HG03060 (cell line): ENCODE data around the gene ALX3.
"Not testable (repeated sequence)": the region's sequence is repeated elsewhere in the genome, so short reads cannot be mapped to it uniquely, and the experiment has no call there.

Experiments used
- ATAC-seq: cut with Tn5 transposase; IDR thresholded peaks from one replicate; pipeline ENCODE4 v1.9.1; 2021; ENCODE audit warnings: low read depth, moderate number of reproducible peaks; ENCODE audit not compliant: unreplicated experiment

ALX3 gene

DNA sequence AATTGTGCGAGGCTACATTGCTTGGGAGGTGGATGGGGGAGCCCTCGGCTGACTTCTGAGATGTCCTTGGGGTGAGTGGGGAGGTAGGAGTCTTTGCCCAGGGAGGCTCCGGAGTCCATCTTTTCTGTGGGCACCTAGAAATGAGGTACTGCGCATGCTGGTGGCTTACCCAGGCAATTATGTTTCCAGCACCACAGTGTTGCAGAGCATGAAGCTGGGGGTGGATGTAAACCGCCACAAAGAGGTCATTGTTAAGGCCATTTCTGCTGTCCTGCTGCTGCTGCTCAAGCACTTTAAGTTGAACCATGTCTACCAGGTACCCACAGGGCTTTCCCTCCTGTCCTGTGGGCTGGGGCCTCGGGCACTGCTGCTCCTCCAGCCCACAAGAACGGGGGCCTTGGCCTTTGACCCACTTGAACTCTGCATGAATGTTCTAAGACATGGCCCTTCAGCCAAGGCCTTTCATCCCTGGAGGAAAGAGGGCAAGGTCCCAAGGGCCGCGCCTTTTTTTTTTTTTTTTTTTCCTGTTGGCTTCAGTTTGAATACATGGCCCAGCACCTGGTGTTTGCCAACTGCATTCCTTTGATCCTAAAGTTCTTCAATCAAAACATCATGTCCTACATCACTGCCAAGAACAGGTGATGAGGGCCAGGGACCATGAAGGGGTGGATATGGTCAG, 21.4 kb downstream of the ALX3 start:
- ATAC-seq = no peak

DNA sequence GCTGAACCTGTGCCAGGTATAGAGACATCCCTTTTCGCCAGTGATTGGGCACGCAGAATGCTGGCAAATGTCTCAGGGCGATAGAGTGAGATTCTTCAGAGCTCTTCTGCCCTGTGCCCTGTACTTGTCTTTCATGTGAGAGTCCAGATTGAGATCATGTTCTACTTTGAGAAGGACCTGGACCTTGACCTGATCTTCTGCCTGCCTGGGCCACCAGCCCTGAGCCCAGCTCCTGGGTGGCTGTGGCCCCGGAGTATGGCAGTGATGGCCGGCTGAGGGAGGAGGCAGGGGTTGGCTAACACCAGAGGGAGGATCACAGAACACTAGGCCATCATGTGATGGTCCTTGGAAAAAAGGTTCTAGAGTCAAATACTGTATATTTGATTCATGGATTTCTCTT, 22.2 kb downstream of the ALX3 start:
- no peak for ATAC-seq

DNA sequence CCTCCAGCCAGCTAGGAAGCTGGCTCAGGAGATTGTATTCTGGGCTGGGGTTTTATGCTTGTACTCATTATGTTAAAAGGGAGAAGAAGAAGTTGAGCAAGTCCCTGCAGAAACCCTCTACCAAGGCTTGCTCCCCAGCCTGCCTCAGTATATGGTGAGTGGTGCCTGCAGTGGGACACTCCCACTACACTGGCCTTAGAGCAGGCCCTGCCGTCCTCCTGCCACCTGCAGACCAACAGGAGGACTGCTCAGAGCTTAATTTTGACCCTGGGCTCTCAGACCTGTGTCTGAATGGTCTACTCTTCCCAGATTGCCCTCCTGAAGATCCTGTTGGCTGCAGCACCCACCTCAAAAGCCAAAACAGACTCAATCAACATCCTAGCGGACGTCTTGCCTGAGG, 23.0 kb downstream of the ALX3 start:
- ATAC-seq = no peak

DNA sequence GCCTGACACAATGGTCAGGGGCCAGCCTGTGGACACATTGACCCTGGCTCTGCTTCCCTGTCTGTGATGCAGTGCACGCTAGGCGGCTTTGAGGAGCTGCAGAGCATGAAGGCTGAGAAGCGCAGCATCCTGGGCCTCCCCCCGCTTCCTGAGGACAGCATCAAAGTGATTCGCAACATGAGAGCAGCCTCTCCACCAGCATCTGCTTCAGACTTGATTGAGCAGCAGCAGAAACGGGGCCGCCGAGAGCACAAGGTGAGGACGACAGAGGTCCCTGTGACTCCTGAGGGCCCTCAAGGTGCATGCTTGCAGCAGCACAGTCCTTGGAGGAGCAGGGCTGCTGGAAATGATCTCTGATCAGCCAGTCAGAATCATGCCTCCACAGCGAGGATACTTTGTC, 27.5 kb downstream of the ALX3 start:
- no peak for ATAC-seq

DNA sequence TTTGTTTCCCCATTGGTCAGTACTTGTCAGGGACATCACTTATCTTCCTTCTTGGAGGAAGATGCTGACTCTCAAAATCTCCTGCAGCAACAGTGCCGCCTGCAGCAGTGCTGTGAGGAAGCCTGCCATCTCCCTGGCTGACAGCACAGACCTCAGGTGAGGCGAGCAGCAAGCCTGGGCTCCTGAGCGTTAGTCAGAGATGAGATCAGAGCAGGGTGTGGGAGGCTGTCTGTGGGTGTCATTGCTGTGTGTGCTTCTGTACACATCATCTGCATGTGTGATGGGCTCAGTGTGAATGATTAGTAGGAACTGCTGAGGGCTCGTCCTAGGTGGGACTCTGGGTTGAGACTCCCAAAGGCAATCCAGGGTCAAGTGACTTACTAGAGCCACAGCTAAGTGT, 29.9 kb downstream of the ALX3 start:
- no peak for ATAC-seq

DNA sequence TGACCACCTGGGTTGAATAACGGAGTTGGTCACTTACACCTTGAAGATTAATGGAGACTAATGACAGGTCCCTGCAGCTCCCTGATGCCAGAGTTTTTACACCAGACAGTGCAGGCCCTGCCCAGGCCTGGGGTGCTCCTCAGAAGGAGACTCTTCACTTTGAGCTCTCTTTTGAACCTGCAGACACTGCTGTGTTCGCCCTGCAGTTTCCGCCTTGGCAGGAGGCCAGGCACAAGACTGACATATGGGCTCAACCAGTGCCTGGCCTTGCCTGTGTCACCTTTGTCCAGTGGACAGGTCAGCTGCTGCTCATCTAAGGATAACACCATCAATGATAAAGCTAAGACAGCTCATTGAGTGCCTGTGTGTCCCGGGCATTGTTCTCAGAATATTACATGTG, 30.8 kb downstream of the ALX3 start:
- ATAC-seq = no peak

DNA sequence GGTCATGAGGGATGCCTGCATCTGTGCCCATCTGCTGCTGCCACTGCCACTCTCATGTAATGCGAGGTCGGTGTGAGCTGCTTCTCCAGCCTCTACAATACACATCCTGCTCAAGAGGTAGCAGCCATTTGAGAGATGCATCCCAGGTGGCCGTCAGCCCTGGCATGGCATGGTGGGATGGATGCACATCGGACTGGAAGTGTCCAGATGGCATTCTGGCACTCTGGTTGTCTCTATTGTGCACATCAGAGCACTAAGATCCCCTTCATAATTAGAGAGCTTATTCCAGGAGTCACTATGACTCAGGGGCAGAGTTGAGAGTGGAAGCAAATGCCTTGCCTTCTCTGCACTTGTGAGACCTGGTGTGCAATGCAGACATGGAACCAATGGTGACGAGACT, 32.2 kb downstream of the ALX3 start:
- no peak for ATAC-seq

DNA sequence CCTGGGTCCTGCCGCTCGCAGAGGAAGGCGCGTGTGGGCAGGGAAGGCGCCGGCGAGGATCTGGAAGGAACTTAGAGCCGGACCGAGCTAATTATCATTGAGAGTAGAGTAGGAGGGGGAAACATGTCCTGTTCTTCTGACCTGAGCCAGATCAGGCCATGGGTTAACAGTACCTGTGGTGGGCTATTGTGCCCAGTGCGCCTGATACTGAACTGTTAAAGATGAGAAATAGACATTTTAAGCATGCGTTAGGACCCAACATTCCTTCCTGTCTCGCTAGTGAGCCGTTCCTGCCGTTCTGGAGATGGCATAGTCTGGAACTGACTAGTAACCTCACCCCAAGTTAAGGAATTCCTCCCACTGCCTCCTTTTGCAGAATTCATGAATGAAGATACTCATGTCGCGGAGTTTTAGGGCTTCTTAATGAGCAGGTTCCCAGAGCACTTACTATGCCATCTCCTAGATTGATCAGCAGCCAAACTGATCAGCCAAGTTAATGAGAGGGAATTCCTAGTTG, 35.2 kb downstream of the ALX3 start:
- ATAC-seq = no peak

DNA sequence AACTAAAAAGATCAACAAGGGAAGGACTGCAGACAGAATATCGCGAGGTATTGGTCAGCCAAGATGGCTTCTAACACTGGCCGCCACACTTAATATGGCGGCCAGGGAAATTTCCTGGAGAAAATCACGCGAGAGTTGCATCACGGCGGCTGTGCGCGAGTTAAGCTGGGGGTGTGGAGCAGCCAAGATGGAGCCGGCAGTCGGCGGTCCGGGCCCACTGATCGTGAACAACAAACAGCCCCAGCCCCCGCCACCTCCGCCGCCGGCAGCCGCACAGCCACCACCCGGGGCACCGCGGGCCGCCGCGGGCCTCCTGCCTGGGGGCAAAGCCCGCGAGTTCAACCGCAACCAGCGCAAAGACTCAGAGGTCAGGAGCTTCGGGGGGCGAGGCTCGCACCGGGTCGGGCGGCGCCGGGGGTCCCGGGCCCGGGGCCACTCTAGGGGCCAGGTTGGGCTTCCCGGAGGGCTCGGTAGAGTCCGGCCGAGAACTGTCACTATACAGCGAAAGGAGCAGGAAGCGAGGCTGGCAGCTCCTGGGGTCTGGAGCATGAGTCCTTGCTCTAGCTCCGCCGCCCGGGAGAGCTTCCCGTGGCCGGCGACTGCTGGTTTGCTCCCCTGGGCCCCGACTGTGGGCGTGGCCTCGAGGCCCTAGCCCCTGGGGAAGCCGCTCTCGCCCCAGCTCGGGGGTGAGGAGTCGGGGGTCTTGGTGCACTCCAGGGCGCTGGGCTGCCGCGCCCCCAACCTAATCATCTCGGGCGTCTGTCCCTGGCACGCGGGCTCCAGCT, 35.8 kb downstream of the ALX3 start, which contains the start of gene STRIP1:
Gene STRIP1, plus strand, starts transcription at position 174 of the 785 bp plus-strand sequence. Its CDS starts 14 bp downstream, at position 188.
- peak; percentile 82 for ATAC-seq

DNA sequence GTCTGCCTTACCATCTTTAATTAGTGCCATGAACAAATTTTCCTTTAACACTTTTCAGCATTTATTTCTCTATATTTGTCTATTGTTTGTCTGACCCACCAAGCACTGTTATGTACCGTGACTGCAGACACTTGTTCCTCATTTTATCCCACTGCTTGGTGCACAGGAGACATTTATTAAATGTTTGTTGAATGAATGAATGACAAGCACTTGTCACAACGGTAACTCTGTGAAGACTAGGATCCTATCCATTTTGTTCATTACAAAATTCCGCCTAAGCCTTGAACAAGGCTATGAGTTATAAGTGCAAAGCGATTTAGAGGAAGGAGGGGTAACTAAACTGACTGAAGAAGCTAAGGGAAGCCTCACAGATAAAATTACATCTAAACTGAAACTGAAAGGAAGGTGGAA, 36.4 kb downstream of the ALX3 start:
- ATAC-seq = no peak

DNA sequence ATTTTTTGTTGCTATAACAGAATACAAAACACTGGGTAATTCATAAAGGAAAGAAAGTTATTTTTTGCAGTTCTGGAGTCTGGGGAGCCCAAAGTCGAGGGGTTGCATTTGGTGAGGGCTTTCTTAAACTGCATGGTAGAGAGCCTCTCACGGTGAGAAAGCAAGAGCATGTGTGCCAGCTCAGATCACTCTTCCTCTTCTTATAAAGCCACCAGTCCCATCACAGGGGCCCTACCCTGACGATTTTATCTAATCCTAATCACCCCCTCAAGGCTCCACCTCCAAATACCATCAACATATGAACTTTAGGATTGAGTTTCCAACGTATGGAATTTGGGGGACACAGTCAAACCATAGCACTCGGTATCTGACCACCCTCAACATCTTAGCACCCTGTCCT, 37.1 kb downstream of the ALX3 start:
- ATAC-seq = no peak

DNA sequence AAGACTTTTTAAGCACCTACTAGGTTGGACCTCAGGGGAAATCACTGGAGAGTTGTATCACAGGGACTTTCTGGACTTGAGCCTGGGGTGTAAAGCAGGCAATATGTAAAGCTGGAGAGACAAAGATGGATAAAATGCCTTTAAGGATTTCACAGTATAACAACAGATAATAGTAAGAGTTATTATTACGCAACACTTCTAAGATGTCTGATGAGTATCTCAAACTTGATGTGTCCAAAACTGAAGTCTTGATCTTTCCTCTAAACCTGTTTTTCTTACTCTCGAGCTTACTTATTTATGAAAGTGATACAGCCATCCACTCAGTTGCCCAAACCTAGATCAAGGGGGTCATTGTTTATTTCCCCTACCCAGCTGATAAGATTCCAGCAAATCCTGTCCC, 38.1 kb downstream of the ALX3 start:
- ATAC-seq = no peak

DNA sequence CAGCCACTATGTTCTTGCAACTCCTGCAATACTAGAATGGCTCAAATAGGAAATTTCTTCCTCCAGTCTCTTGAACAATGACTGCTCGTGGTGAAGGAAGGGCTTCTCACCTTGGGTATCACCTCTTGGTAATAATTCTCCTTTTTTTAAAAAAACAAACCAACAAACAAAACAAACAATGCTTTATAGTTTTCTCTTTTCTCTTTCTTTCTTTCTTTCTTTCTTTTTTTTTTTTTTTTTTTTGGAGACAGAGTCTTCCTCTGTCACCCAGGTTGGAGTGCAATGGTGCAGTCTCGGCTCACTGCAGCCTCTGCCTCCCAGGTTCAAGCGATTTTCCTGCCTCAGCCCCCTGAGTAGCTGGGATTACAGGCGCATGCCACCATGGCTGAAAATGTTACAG, 39.8 kb downstream of the ALX3 start:
- ATAC-seq = not testable (repeated sequence)

DNA sequence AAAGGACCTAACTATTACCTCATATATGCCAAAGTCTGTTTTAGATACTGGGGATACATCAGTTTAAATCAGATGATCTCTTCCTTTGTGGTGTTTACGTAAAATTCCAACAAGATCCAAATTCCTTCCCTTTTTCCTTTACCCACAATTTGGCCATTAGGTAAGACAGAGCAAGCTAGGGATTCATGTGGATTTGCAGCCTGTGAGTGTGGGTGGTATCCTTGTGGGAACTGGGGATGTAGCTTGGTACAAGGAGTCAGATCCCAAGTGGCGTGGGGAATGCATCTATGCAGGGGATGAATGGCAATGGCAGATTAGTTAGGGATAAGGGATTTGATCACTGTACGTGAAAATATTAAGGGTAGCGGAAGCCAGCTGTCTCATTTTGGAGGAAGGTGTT, 45.9 kb downstream of the ALX3 start:
- no peak for ATAC-seq

DNA sequence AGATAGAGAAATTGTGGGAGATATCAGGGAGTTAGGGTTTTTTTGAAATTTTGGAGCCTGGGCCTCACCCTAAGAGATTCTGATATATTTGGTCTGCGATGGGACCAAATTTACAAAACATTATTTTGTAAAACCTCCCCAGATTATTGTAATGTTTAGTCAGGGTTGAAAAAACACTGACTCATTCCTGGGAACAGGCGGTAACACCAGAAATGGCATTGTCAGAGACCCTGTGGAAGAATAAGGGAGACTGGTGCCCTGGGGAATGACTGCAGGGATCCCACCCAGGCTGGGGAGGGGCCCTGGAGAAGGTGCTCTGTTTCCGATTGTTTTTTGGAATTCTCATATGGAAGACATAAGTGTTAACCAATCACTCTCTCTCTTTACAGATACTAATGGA, 49.2 kb downstream of the ALX3 start:
- no peak for ATAC-seq

DNA sequence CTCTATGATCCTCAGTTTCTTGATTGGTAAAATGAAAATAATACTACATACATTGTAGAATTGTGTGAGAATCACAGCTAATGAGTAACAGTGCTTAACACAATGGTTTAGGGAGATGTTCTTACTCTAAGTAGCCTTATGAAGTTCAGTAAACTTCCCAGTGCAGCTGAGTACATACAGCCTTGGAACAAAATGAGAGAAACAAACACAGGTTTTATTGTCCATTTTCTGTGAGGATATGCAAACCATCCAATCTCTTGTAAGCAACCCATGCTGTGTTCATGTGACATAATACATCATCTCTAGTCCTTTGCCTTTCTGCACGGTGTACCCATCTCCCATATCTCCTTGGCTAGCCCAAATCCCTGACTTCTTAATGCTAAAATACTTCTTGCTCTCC, 50.7 kb downstream of the ALX3 start:
- no peak for ATAC-seq

DNA sequence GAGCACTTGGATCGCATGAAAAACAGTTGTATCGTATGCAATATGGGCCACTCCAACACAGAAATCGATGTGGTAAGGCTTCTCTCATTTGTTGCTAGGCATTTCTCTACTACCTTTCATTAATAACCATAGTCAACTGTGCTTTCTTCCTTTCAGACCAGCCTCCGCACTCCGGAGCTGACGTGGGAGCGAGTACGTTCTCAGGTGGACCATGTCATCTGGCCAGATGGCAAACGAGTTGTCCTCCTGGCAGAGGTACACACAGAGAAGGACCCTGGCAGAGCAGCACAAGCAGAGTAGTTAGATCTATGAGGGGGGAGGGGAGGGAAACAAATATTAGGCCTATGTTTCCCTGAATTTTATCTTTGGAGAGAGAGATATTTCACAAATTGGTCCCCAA, 52.1 kb downstream of the ALX3 start:
- ATAC-seq = no peak

DNA sequence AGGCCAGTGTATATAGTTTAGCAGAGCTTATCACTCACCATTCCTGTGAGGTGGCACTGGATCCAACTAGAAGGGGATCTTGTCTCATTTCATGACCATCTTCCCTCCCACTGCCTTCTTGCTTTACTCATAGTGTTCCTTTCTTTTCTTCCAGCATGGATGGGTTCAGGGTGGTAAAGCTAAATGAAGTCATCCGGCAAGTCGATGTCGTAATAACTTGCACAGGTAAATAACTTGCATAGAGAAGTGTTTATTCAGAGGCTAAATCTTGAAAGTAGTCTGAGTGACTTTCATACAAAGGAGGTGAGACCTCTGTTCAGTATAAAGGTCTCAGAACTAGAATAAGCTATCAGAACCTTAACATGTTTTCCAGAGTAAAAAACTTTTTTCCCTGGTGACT, 52.7 kb downstream of the ALX3 start:
- no peak for ATAC-seq

DNA sequence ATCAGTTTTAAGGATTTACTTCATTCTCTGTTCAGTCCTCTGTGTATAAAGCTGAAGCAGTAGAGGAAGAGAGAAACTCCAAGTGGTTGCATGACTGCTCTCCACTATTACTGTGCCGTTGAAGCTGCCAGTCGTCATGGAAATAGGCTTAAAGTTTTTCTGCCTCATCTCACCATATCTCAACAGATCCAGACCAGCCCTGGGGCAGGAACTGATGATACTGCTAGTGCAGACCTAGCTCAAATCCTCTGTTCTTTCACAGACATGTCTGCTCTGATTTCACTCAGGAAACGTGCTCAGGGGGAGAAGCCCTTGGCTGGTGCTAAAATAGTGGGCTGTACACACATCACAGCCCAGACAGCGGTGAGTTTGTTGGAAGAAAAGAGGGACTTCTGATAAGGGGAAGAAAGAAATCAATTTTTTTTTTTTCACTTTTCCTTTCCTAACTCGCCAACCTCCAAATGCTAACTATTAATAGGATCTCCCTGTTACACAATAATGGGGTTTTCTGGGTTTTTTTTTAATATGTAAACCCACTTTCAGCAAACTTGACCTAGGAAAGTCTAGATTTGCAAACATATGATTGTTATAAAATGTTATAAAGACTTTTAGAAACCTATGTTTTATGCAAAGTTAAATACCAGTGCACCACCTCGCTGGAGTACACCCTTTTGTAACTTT, 58.2 kb downstream of the ALX3 start:
- ATAC-seq = peak; percentile 24

DNA sequence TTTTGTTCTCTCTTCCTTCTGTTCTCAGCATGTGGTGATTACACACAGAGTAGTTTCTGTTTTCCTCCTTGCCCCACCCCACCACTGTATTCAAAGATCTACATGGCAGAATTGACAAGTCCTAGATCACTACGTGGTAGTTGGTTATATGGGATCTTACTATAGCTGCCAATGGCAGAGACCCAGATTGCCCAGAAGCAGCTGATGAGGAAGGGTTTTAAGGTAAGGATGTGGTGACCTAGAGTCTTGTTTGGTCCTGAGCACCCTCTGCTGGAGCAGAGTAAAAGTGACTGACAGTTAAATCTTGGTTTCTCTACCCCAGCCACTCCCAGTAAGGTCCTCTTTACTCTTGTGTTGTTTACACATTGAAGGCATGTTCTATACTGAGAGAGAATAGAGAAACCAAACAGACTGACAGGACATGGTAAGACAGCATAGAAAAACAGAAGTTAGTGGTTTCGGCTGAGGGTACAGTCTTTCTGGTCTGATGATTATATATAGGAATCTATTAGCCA, 58.9 kb downstream of the ALX3 start:
- ATAC-seq = peak; percentile 93
